GM23248 (cell line): ENCODE measurements around the gene SNTA1.

Experiments
- EZH2 ChIP-seq: fragments of 200-600 bp; sonication (generic); IDR thresholded peaks from 2 replicates; pipeline ENCODE4 v1.6.1; 2018; ENCODE audit warnings: antibody characterized with exemption, mild to moderate bottlenecking; ENCODE audit not compliant: insufficient read depth, poor library complexity, severe bottlenecking
- EZH2phosphoT487 ChIP-seq: fragments of 200-600 bp; sonication (generic); IDR thresholded peaks from 2 replicates; pipeline ENCODE4 v1.6.1; 2018; ENCODE audit warnings: antibody characterized with exemption, moderate library complexity, mild to moderate bottlenecking, low read depth; ENCODE audit not compliant: insufficient read depth

DNA sequence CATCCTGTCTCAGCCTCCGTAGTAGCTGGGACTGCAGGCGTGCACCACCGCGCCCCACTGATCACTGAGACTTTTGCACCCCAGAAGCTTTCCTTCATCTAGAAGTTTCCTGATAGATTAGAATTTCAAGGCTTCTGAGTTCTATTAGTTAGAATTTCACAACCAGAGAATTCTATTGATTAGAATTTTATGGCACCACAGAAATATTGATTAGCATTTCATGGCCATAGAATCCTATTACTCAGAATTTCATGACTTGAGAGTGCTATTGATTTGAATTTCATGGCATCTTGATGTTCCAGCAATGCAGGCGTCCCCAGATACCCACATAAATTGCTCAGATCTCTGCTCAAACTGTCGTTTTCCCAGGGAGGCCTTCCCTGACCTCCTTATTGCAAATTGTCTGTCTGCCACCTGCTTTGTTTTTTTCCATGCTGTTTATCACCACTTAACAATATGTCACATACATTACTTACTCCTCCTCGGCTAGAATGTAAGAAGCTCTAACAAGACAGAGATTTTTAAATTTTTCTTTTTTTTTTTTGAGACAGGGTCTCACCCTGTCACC, 29.4 kb upstream of the SNTA1 start:
- TF ChIP-seq EZH2phosphoT487 (no peak), EZH2 (no peak)
